ENCODE results near the gene TBC1D13.

TBC1D13 gene

DNA sequence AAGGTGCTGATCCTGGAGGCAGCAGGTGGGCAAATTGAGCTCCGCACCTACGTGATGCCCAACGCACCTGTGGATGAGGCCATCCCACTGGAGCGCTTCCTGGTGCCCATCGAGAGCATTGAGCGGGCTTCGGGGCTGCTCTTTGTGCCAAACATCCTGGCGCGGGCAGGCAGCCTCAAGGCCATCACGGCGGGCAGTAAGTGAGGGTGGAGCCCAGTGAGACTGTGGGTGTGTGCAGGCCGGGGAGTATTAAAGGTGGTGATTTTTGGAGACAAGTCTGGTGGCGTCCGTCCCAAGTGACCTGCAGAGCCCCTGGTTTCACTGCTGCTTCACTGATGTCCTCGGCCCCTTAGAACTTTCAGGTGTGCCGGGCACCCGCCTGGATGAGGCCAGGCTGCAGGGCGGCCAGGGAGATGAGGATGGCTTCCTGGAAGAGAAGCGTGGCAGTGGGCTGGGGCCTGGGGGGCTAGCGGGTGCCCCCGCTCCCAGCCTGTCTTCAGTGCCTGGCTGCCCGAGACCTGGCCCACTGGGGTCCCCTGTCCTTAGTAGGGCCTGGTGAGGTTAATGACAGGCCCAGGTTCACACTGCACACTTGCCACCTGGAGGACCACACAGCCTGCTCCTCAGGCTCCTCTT is 35.5 kb downstream of the TBC1D13 start:
- Histone ChIP-seq H2AFZ (ENCODE audit: low read length) (no peak overlapping the region), H3K4me3 (ENCODE audit: low read depth, low read length, poor library complexity, severe bottlenecking) (no peak overlapping the region), H3K4me2 (ENCODE audit: low read length) (no peak overlapping the region), H3K9me3 (ENCODE audit: low read length) (no peaks in the 10 kb centered on the region), H4K20me1 (ENCODE audit: insufficient read depth, low read length) (no peaks in the 10 kb centered on the region), H3K27ac (ENCODE audit: low read depth, low read length, poor library complexity, severe bottlenecking) (no peak overlapping the region), H3K4me1 (ENCODE audit: insufficient read depth, low read length, severe bottlenecking) (peaks cover 11% of the 10 kb centered on the region), H3K27me3 (ENCODE audit: insufficient read depth, low read length) (no peaks in the 10 kb centered on the region), H3F3A (ENCODE audit: insufficient read depth, low read length) (0 out of 2 replicates have a peak, but pooled peaks cover 5% of the 10 kb centered on the region), H3K36me3 (ENCODE audit: insufficient read depth, low read length) (peaks cover 67% of the 10 kb centered on the region), H3K9ac (ENCODE audit: low read length) (no peak overlapping the region), H3K79me2 (ENCODE audit: insufficient read depth, low read length) (no peaks in the 10 kb centered on the region), H3K9me2 (ENCODE audit: low read depth, low read length) (no peaks in the 10 kb centered on the region)
- TF ChIP-seq CTCF (IDR thresholded peaks at IDR 0.05; ENCODE audit: low read length) (no peak), EZH2 (IDR thresholded peaks at IDR 0.05; ENCODE audit: borderline replicate concordance, low read length) (no peak)

DNA sequence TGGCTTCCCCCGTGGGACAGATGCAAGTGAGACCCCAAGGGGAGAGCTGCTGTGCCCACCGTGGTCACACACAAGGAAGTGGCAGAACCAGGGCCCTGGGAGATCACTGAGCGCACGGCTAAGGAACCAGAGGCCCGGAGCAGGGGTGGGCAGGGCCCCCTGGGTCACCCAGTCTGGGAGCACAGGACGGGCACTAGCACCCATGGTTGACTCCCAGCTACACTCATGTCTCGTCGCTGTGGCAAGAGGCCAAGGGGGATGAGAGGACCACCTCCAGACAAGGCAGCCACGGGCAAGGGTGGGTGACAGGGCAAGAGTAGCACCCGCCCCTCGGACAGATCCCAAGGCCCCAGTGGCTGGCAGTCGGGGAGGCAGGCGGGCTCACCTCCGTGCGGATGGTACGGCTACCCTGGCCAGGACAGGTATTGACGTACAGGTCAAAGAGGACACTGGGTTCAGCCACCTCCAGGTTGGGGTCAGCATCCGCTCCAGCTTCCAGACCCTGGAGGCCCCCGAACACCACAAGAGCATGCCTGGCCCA is 36.4 kb downstream of the TBC1D13 start:
- no peak overlapping the region for H3K4me2 ChIP-seq (ENCODE audit: low read length)
- no peak overlapping the region for H3K4me3 ChIP-seq (ENCODE audit: low read depth, low read length, poor library complexity, severe bottlenecking)
- H3F3A ChIP-seq (ENCODE audit: insufficient read depth, low read length) = 0 out of 2 replicates have a peak, but pooled peaks cover 5% of the 10 kb centered on the region
- H3K36me3 ChIP-seq (ENCODE audit: insufficient read depth, low read length) = peaks cover 76% of the 10 kb centered on the region
- H4K20me1 ChIP-seq (ENCODE audit: insufficient read depth, low read length) = no peaks in the 10 kb centered on the region
- H3K27me3 ChIP-seq (ENCODE audit: insufficient read depth, low read length) = no peaks in the 10 kb centered on the region
- no peak for TF ChIP-seq EZH2 (IDR thresholded peaks at IDR 0.05; ENCODE audit: borderline replicate concordance, low read length)
- TF ChIP-seq CTCF (IDR thresholded peaks at IDR 0.05; ENCODE audit: low read length) = no peak
- no peak overlapping the region for H3K9ac ChIP-seq (ENCODE audit: low read length)
- no peak overlapping the region for H2AFZ ChIP-seq (ENCODE audit: low read length)
- H3K9me2 ChIP-seq (ENCODE audit: low read depth, low read length) = no peaks in the 10 kb centered on the region
- H3K9me3 ChIP-seq (ENCODE audit: low read length) = no peaks in the 10 kb centered on the region
- peaks cover 18% of the 10 kb centered on the region for H3K4me1 ChIP-seq (ENCODE audit: insufficient read depth, low read length, severe bottlenecking)
- no peak overlapping the region for H3K27ac ChIP-seq (ENCODE audit: low read depth, low read length, poor library complexity, severe bottlenecking)
- H3K79me2 ChIP-seq (ENCODE audit: insufficient read depth, low read length) = no peaks in the 10 kb centered on the region

DNA sequence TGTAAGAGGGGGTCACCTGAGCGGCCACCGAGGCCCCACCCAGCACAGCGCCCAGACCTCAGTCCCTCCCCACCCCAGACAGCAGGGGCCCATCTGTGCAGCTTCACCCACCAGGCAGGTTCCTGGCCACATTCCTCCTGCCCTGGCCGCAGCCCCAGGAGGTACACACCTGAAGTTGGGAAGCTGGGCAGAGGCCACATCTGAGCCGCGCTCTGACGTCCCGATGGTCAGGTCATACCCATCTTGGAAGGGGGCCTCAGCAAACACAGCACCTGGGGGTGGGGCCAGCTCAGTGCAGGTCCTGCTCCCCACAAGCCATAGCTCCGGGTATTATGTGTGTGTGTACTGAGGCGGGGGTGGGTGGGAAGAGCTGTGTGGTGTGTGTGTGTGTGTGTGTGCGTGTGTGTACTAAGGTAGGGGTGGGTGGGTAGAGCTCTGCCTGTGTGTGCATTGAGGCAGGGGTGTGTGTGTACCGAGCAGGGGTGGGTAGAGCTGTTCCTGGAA is 36.9 kb downstream of the TBC1D13 start:
- Histone ChIP-seq H3K79me2 (ENCODE audit: insufficient read depth, low read length) (peaks cover 4% of the 10 kb centered on the region; the same call in 1 of the 2 replicates), H3F3A (ENCODE audit: insufficient read depth, low read length) (0 out of 2 replicates have a peak, but pooled peaks cover 5% of the 10 kb centered on the region), H3K4me2 (ENCODE audit: low read length) (no peak overlapping the region), H3K9me3 (ENCODE audit: low read length) (no peaks in the 10 kb centered on the region), H3K27ac (ENCODE audit: low read depth, low read length, poor library complexity, severe bottlenecking) (no peak overlapping the region), H3K36me3 (ENCODE audit: insufficient read depth, low read length) (peaks cover 77% of the 10 kb centered on the region), H3K4me3 (ENCODE audit: low read depth, low read length, poor library complexity, severe bottlenecking) (no peak overlapping the region), H3K4me1 (ENCODE audit: insufficient read depth, low read length, severe bottlenecking) (peaks cover 23% of the 10 kb centered on the region), H3K9ac (ENCODE audit: low read length) (no peak overlapping the region), H3K9me2 (ENCODE audit: low read depth, low read length) (no peaks in the 10 kb centered on the region), H4K20me1 (ENCODE audit: insufficient read depth, low read length) (no peaks in the 10 kb centered on the region), H3K27me3 (ENCODE audit: insufficient read depth, low read length) (no peaks in the 10 kb centered on the region), H2AFZ (ENCODE audit: low read length) (no peak overlapping the region)
- TF ChIP-seq EZH2 (IDR thresholded peaks at IDR 0.05; ENCODE audit: borderline replicate concordance, low read length) (no peak), CTCF (IDR thresholded peaks at IDR 0.05; ENCODE audit: low read length) (no peak)

Data from OCI-LY1 (cell line).